Measurements from ENCODE around the gene CDH16.

The CDH16 gene

DNA sequence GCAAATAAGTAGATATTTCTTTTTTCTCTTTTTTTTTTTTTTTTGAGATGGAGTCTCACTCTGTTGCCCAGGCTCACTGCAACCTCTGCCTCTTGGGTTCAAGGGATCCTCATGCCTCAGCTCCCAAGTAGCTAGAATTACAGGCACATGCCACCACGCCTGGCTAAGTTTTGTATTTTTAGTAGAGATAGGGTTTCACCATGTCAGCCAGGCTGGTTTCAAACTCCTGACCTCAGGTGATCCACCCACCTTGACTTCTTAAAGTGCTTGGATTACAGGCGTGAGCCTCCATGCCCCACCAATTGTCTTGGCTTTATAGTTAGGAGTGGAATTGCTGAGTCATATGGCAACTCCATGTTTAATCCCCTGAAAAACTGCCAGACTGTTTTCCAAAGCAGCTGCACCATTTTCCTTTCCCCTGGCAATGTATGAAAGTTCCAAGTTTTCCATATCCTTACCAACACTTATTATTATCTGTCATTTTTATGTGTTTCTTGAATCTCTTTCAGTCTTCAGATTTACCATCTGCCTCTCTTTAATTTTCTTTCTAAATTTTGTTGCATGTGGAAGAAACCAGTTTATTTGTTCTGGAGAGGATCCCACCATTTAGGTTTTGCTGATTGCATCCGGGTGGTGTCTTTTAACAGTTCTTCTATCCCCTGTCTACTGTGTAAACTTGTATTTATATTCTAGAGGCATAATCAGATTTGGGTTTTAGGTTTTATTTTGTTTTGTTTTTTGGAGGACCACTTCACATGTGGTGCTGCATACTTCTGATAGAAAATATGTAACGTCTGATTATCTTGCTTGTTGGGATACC, 32.5 kb upstream of the CDH16 start:
- Histone ChIP-seq H3K4me2 (ENCODE audit: low read length) (no peak overlapping the region), H3K36me3 (ENCODE audit: control insufficient read depth in 1 of 2, insufficient read depth in 2 of 2, low read length in 2 of 2) (no peaks in the 10 kb centered on the region), H3K79me2 (ENCODE audit: control insufficient read depth, insufficient read depth, low read length, poor library complexity) (no peaks in the 10 kb centered on the region), H3K18ac (ENCODE audit: low read length) (no peak overlapping the region), H2BK5ac (ENCODE audit: low read depth, low read length, poor library complexity) (no peak overlapping the region), H3K4me1 (ENCODE audit: control insufficient read depth in 1 of 2, insufficient read depth in 2 of 2, low read length in 2 of 2) (no peaks in the 10 kb centered on the region), H4K91ac (ENCODE audit: low read depth, low read length) (no peak overlapping the region), H3K14ac (ENCODE audit: low read length) (no peak overlapping the region), H3K9me3 (ENCODE audit: insufficient read depth, low read depth, low read length) (peaks cover 1% of the 10 kb centered on the region), H4K12ac (ENCODE audit: low read depth, low read length) (no peak overlapping the region), H3K4me3 (ENCODE audit: low read depth, low read length) (no peak overlapping the region), H3K79me1 (ENCODE audit: low read length) (no peaks in the 10 kb centered on the region), H3K23ac (ENCODE audit: low read length) (no peak overlapping the region), H2BK120ac (ENCODE audit: insufficient read depth, low read length, poor library complexity) (no peak overlapping the region), H2BK12ac (ENCODE audit: low read length) (no peak overlapping the region), H3K27me3 (ENCODE audit: insufficient read depth, low read length) (peaks cover 21% of the 10 kb centered on the region), H2AFZ (ENCODE audit: insufficient read depth, low read length, poor library complexity) (no peak overlapping the region), H4K8ac (ENCODE audit: low read depth, low read length) (no peak overlapping the region), H3K27ac (ENCODE audit: low read depth, low read length) (no peak overlapping the region), H3K4ac (ENCODE audit: low read depth, low read length) (no peak overlapping the region), H2AK5ac (ENCODE audit: low read length) (no peak overlapping the region), H3K9ac (ENCODE audit: low read length) (no peak overlapping the region)
- WGBS (ENCODE audit: extremely low coverage, insufficient coverage, insufficient read length): no CpG with 5 or more reads among the region's 4 CpGs
- no peak for DNase-seq

- Histone ChIP-seq H3K27me3 (ENCODE audit: insufficient read depth, low read length) (peaks cover 21% of the 10 kb centered on the region), H3K79me2 (ENCODE audit: control insufficient read depth, insufficient read depth, low read length, poor library complexity) (no peaks in the 10 kb centered on the region), H4K91ac (ENCODE audit: low read depth, low read length) (no peak overlapping the region), H2AK5ac (ENCODE audit: low read length) (no peak overlapping the region), H3K4me1 (ENCODE audit: control insufficient read depth in 1 of 2, insufficient read depth in 2 of 2, low read length in 2 of 2) (no peaks in the 10 kb centered on the region), H3K4me3 (ENCODE audit: low read depth, low read length) (no peak overlapping the region), H3K14ac (ENCODE audit: low read length) (no peak overlapping the region), H3K27ac (ENCODE audit: low read depth, low read length) (no peak overlapping the region), H3K79me1 (ENCODE audit: low read length) (no peaks in the 10 kb centered on the region), H4K12ac (ENCODE audit: low read depth, low read length) (no peak overlapping the region), H3K36me3 (ENCODE audit: control insufficient read depth in 1 of 2, insufficient read depth in 2 of 2, low read length in 2 of 2) (no peaks in the 10 kb centered on the region), H3K9me3 (ENCODE audit: insufficient read depth, low read depth, low read length) (peaks cover 1% of the 10 kb centered on the region), H2BK12ac (ENCODE audit: low read length) (no peak overlapping the region), H3K9ac (ENCODE audit: low read length) (peak overlapping the region; percentile 59), H3K23ac (ENCODE audit: low read length) (no peak overlapping the region), H3K4me2 (ENCODE audit: low read length) (no peak overlapping the region), H4K8ac (ENCODE audit: low read depth, low read length) (no peak overlapping the region), H3K4ac (ENCODE audit: low read depth, low read length) (no peak overlapping the region), H3K18ac (ENCODE audit: low read length) (no peak overlapping the region), H2BK5ac (ENCODE audit: low read depth, low read length, poor library complexity) (no peak overlapping the region), H2AFZ (ENCODE audit: insufficient read depth, low read length, poor library complexity) (no peak overlapping the region), H2BK120ac (ENCODE audit: insufficient read depth, low read length, poor library complexity) (no peak overlapping the region)
- no CpG with 5 or more reads among the region's 2 CpGs for WGBS (ENCODE audit: extremely low coverage, insufficient coverage, insufficient read length)
- no peak for DNase-seq
Measured at GRCh38 chr16:66950437-66950836, 31.8 kb upstream of the CDH16 start.

DNA sequence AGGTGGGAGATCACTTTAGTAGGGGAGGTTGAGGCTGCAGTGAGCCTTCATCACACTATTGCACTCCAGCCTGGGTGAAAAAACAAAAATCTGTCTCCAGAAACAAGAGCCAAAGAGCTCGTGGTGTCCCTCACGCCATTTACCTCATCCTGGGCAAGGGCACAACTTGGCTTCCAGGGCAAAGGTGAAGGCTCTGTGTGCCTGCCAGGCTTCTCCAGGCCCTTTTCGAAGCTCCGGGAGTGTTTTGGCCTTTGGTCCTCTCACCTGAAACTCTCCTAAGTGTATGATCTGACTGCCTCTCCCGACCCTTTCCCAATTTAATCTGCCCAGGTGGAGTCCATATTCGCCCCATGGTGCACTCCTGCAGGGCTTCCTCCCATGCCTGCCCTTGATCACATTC, 30.8 kb upstream of the CDH16 start:
- Histone ChIP-seq H3K4me2 (ENCODE audit: low read length) (no peak overlapping the region), H3K4me3 (ENCODE audit: low read depth, low read length) (no peak overlapping the region), H3K79me1 (ENCODE audit: low read length) (no peaks in the 10 kb centered on the region), H4K91ac (ENCODE audit: low read depth, low read length) (no peak overlapping the region), H3K9me3 (ENCODE audit: insufficient read depth, low read depth, low read length) (peaks cover 1% of the 10 kb centered on the region), H3K27me3 (ENCODE audit: insufficient read depth, low read length) (peaks cover 21% of the 10 kb centered on the region), H4K12ac (ENCODE audit: low read depth, low read length) (no peak overlapping the region), H3K4me1 (ENCODE audit: control insufficient read depth in 1 of 2, insufficient read depth in 2 of 2, low read length in 2 of 2) (no peaks in the 10 kb centered on the region), H3K23ac (ENCODE audit: low read length) (no peak overlapping the region), H3K79me2 (ENCODE audit: control insufficient read depth, insufficient read depth, low read length, poor library complexity) (no peaks in the 10 kb centered on the region), H2AK5ac (ENCODE audit: low read length) (no peak overlapping the region), H3K4ac (ENCODE audit: low read depth, low read length) (no peak overlapping the region), H3K18ac (ENCODE audit: low read length) (no peak overlapping the region), H2BK120ac (ENCODE audit: insufficient read depth, low read length, poor library complexity) (no peak overlapping the region), H3K14ac (ENCODE audit: low read length) (no peak overlapping the region), H2BK12ac (ENCODE audit: low read length) (no peak overlapping the region), H2BK5ac (ENCODE audit: low read depth, low read length, poor library complexity) (no peak overlapping the region), H3K9ac (ENCODE audit: low read length) (no peak overlapping the region), H4K8ac (ENCODE audit: low read depth, low read length) (no peak overlapping the region), H2AFZ (ENCODE audit: insufficient read depth, low read length, poor library complexity) (no peak overlapping the region), H3K27ac (ENCODE audit: low read depth, low read length) (no peak overlapping the region), H3K36me3 (ENCODE audit: control insufficient read depth in 1 of 2, insufficient read depth in 2 of 2, low read length in 2 of 2) (no peaks in the 10 kb centered on the region)
- no CpG with 5 or more reads among the region's 6 CpGs for WGBS (ENCODE audit: extremely low coverage, insufficient coverage, insufficient read length)
- no peak for DNase-seq

GRCh38 chr16:66948837-66949225, 30.1 kb upstream of the CDH16 start:
- H3K9ac ChIP-seq (ENCODE audit: low read length): no peak overlapping the region
- H4K12ac ChIP-seq (ENCODE audit: low read depth, low read length): no peak overlapping the region
- H2AK5ac ChIP-seq (ENCODE audit: low read length): no peak overlapping the region
- H2BK120ac ChIP-seq (ENCODE audit: insufficient read depth, low read length, poor library complexity): no peak overlapping the region
- H3K4me1 ChIP-seq (ENCODE audit: control insufficient read depth in 1 of 2, insufficient read depth in 2 of 2, low read length in 2 of 2): no peaks in the 10 kb centered on the region
- H3K79me2 ChIP-seq (ENCODE audit: control insufficient read depth, insufficient read depth, low read length, poor library complexity): no peaks in the 10 kb centered on the region
- no peak overlapping the region for H4K8ac ChIP-seq (ENCODE audit: low read depth, low read length)
- H2AFZ ChIP-seq (ENCODE audit: insufficient read depth, low read length, poor library complexity): no peak overlapping the region
- WGBS (ENCODE audit: extremely low coverage, insufficient coverage, insufficient read length): no CpG with 5 or more reads among the region's 21 CpGs
- H3K79me1 ChIP-seq (ENCODE audit: low read length): no peaks in the 10 kb centered on the region
- H2BK5ac ChIP-seq (ENCODE audit: low read depth, low read length, poor library complexity): no peak overlapping the region
- H3K27ac ChIP-seq (ENCODE audit: low read depth, low read length): no peak overlapping the region
- no peak overlapping the region for H3K4ac ChIP-seq (ENCODE audit: low read depth, low read length)
- DNase-seq: no peak
- no peak overlapping the region for H2BK12ac ChIP-seq (ENCODE audit: low read length)
- H4K91ac ChIP-seq (ENCODE audit: low read depth, low read length): no peak overlapping the region
- H3K4me2 ChIP-seq (ENCODE audit: low read length): no peak overlapping the region
- no peak overlapping the region for H3K18ac ChIP-seq (ENCODE audit: low read length)
- H3K36me3 ChIP-seq (ENCODE audit: control insufficient read depth in 1 of 2, insufficient read depth in 2 of 2, low read length in 2 of 2): peaks cover 1 to 2% of the 10 kb centered on the region in 2 experiments
- peaks cover 1% of the 10 kb centered on the region for H3K9me3 ChIP-seq (ENCODE audit: insufficient read depth, low read depth, low read length)
- no peak overlapping the region for H3K4me3 ChIP-seq (ENCODE audit: low read depth, low read length)
- H3K23ac ChIP-seq (ENCODE audit: low read length): no peak overlapping the region
- H3K14ac ChIP-seq (ENCODE audit: low read length): no peak overlapping the region
- H3K27me3 ChIP-seq (ENCODE audit: insufficient read depth, low read length): peaks cover 21% of the 10 kb centered on the region

Measured in trophoblast cell (in vitro differentiated cells and primary cell).